HepG2 (cell line): ENCODE data around the gene AREL1. TPM values are rescaled to one million over a fixed set of nuclear protein-coding genes. Genes with fewer than 3 reads are reported as not detected.
A peak's percentile ranks its signal among the peaks of the same experiment; 100 is the strongest.

Source experiments
- ASH2L ChIP-seq: fragments of 300-600, 200-600 bp; sonication (generic); IDR thresholded peaks from 2 replicates; pipeline ENCODE4 v1.7.0; 2017; ENCODE audit warnings: low read depth, mild to moderate bottlenecking, moderate library complexity, mixed read lengths, low read length; ENCODE audit not compliant: insufficient read length
- MYPOP ChIP-seq: sonication (generic); formaldehyde crosslinking; IDR thresholded peaks from 2 replicates; pipeline ENCODE4 v1.8.1; 2023; ENCODE audit warnings: mild to moderate bottlenecking, moderate library complexity, missing genetic modification reagents
- NCOA5 ChIP-seq: sonication (generic); formaldehyde crosslinking; IDR thresholded peaks from 2 replicates; pipeline ENCODE4 v1.4.0; 2020; ENCODE audit warnings: missing genetic modification reagents
- RBM39 ChIP-seq: fragments of 200-400 bp; formaldehyde crosslinking; IDR thresholded peaks from one replicate; pipeline ENCODE4 v1.6.1; 2018; ENCODE audit warnings: antibody characterized with exemption, mild to moderate bottlenecking, low read depth, low read length; ENCODE audit not compliant: poor library complexity, severe bottlenecking
- TCF7 ChIP-seq: sonication (generic); IDR thresholded peaks from 2 replicates; pipeline ENCODE4 v1.6.1; 2016; ENCODE audit warnings: antibody characterized with exemption, low read depth
- TFDP2 ChIP-seq: sonication (generic); formaldehyde crosslinking; IDR thresholded peaks from 2 replicates; pipeline ENCODE4 v1.4.0; 2020; ENCODE audit warnings: missing genetic modification reagents
- THAP9 ChIP-seq: sonication (generic); formaldehyde crosslinking; IDR thresholded peaks from 2 replicates; pipeline ENCODE4; 2020; ENCODE audit warnings: missing genetic modification reagents, mild to moderate bottlenecking, borderline replicate concordance
- ZBTB20 ChIP-seq: sonication (generic); formaldehyde crosslinking; IDR thresholded peaks from 2 replicates; pipeline ENCODE4 v1.8.1; 2023; ENCODE audit warnings: missing genetic modification reagents, low read depth, mild to moderate bottlenecking, borderline replicate concordance
- ZNF713 ChIP-seq: sonication (generic); formaldehyde crosslinking; IDR thresholded peaks from 2 replicates; pipeline ENCODE4 v1.4.0; 2020; ENCODE audit warnings: mild to moderate bottlenecking, missing genetic modification reagents
- ZNF883 ChIP-seq: sonication (generic); formaldehyde crosslinking; IDR thresholded peaks from 2 replicates; pipeline ENCODE4 v1.5.1; 2020; ENCODE audit warnings: mild to moderate bottlenecking, missing genetic modification reagents; ENCODE audit errors: not compliant biosample characterization
- polyA plus RNA-seq, 8 experiments: library from polyadenylated mRNA; depleted of rRNA in 3 of 8; stranded (reverse) in 7 of 8; unstranded in 1 of 8; fragments of >200 nt; fragmentation: Illumina TruSeq in 4 of 8; extraction: Trizol in 4 of 8; gene quantifications; 2 replicates each; pipeline versions ENCODE4 v1.2.1 to v1.2.3, GENCODE V29; 2011 to 2016; ENCODE audit warnings: low read depth in 4 of 8, missing spikeins in 1 of 8, mixed read lengths in 1 of 8; ENCODE audit not compliant: insufficient read depth in 1 of 8
- total RNA-seq, 5 experiments: library from RNA; depleted of rRNA; stranded (reverse); fragments of >200 nt; fragmentation: Illumina TruSeq; extraction: Trizol; gene quantifications; 2 replicates each; pipeline ENCODE4 v1.2.3, GENCODE V29; 2016; ENCODE audit warnings: low read depth in 1 of 5
- TF ChIP-seq, protein P1 (sequence below): sonication (generic); formaldehyde crosslinking; IDR thresholded peaks from 2 replicates; pipeline ENCODE4 v1.9.0; 2022; ENCODE audit warnings: missing genetic modification reagents, mild to moderate bottlenecking, borderline replicate concordance
- TF ChIP-seq, protein P2 (sequence below): IDR thresholded peaks from 2 replicates; pipeline ENCODE4 v1.6.1; 2016; ENCODE audit warnings: low read depth, control low read depth
- TF ChIP-seq, protein P3 (sequence below): sonication (generic); formaldehyde crosslinking; IDR thresholded peaks from 2 replicates; pipeline ENCODE4 v1.8.0; 2022; ENCODE audit warnings: missing genetic modification reagents, mild to moderate bottlenecking, moderate library complexity, borderline replicate concordance

AREL1 gene
- total and polyA plus RNA-seq, 2 of the 13 experiments (the other 11 are each of a cell fraction or from before 2014, with no cell fraction given) = 21.3 to 25.4 TPM

- TF ChIP-seq TFDP2 (CRISPR knock-in tag) (0 out of 2 replicates have a peak, but pooled peaks have one; percentile 16), MYPOP (CRISPR knock-in tag) (0 out of 2 replicates have a peak, but pooled peaks have one; percentile 35), ZBTB20 (CRISPR knock-in tag) (peak; percentile 56; the same call in 1 of the 2 replicates), NCOA5 (CRISPR knock-in tag) (no peak), RBM39 (peak; percentile 35), ZNF883 (CRISPR knock-in tag) (peak; percentile 47), TCF7 (no peak), ZNF713 (0 out of 2 replicates have a peak, but pooled peaks have one; percentile 66), ASH2L (peak; percentile 78), THAP9 (peak; percentile 85)
- TF ChIP-seq, protein P1, sequence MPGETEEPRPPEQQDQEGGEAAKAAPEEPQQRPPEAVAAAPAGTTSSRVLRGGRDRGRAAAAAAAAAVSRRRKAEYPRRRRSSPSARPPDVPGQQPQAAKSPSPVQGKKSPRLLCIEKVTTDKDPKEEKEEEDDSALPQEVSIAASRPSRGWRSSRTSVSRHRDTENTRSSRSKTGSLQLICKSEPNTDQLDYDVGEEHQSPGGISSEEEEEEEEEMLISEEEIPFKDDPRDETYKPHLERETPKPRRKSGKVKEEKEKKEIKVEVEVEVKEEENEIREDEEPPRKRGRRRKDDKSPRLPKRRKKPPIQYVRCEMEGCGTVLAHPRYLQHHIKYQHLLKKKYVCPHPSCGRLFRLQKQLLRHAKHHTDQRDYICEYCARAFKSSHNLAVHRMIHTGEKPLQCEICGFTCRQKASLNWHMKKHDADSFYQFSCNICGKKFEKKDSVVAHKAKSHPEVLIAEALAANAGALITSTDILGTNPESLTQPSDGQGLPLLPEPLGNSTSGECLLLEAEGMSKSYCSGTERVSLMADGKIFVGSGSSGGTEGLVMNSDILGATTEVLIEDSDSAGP (CRISPR knock-in tag) = peak; percentile 71; the same call in 1 of the 2 replicates
- TF ChIP-seq, protein P2, sequence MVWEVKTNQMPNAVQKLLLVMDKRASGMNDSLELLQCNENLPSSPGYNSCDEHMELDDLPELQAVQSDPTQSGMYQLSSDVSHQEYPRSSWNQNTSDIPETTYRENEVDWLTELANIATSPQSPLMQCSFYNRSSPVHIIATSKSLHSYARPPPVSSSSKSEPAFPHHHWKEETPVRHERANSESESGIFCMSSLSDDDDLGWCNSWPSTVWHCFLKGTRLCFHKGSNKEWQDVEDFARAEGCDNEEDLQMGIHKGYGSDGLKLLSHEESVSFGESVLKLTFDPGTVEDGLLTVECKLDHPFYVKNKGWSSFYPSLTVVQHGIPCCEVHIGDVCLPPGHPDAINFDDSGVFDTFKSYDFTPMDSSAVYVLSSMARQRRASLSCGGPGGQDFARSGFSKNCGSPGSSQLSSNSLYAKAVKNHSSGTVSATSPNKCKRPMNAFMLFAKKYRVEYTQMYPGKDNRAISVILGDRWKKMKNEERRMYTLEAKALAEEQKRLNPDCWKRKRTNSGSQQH (CRISPR knock-in tag) = peak; percentile 94; the same call in 1 of the 2 replicates
- TF ChIP-seq, protein P3, sequence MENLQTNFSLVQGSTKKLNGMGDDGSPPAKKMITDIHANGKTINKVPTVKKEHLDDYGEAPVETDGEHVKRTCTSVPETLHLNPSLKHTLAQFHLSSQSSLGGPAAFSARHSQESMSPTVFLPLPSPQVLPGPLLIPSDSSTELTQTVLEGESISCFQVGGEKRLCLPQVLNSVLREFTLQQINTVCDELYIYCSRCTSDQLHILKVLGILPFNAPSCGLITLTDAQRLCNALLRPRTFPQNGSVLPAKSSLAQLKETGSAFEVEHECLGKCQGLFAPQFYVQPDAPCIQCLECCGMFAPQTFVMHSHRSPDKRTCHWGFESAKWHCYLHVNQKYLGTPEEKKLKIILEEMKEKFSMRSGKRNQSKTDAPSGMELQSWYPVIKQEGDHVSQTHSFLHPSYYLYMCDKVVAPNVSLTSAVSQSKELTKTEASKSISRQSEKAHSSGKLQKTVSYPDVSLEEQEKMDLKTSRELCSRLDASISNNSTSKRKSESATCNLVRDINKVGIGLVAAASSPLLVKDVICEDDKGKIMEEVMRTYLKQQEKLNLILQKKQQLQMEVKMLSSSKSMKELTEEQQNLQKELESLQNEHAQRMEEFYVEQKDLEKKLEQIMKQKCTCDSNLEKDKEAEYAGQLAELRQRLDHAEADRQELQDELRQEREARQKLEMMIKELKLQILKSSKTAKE = no peak
These were observed at the start of gene AREL1, which contains the start of gene FCF1 (continued) for GRCh38 chr14:74712499-74713394.
